ENCODE results near the gene BRSK2. TPM values are rescaled to one million over a fixed set of nuclear protein-coding genes. Genes with fewer than 3 reads are reported as not detected.
"Not testable (repeated sequence)": the region's sequence is repeated elsewhere in the genome, so short reads cannot be mapped to it uniquely, and the experiment has no call there.

The BRSK2 gene
- total and polyA plus RNA-seq, 2 donors from 2014 or later, result 0.43 to 1.2 TPM

DNA sequence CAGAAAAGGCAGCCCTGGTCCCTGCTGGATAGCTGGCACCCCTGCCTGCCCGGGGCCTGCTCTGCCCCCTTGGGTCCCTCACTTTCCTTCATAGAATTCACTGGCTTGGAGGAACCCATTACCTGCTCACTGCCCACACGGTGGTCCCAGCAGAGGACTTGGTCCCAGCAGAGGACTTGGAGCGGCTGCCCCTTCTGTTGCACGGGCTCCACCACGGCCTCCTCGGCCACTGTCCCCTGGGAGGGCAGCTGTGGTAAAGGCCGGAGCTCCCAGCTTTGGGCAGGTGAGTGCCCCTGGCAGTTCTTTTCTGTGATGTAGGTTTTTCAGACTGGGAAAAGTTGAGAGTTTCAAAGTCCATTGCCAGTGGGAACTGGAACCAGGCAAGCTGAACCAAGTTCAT lies 25.9 kb downstream of the BRSK2 start:
- intact Hi-C loops (cut with DNase I), result no loop called here
- FAIRE-seq (no peak), DNase-seq (no peak)
- H3K27ac ChIP-seq (ENCODE audit: low read depth in 2 of 2, low read length in 2 of 2), result no peak overlapping the region
- no peaks in the 10 kb centered on the region for H3K27me3 ChIP-seq (ENCODE audit: control insufficient read depth, insufficient read depth, low read length)
- no peaks in the 10 kb centered on the region for H3K36me3 ChIP-seq (ENCODE audit: control insufficient read depth in 2 of 3, insufficient read depth in 3 of 3, low read length in 3 of 3)
- no peaks in the 10 kb centered on the region for H3K4me1 ChIP-seq (ENCODE audit: control insufficient read depth in 2 of 3, insufficient read depth in 2 of 3, low read depth in 1 of 3, low read length in 3 of 3)
- no peak overlapping the region for H3K9ac ChIP-seq (ENCODE audit: low read length in 3 of 3)
- peaks cover 0 to 26% (median 1%) of the 10 kb centered on the region in 3 donors for H3K9me3 ChIP-seq (ENCODE audit: control insufficient read depth in 2 of 3, insufficient read depth in 1 of 3, low read length in 3 of 3)
- no peak overlapping the region for H3K4me3 ChIP-seq (ENCODE audit: low read length in 3 of 3)
- TF ChIP-seq, protein P1, sequence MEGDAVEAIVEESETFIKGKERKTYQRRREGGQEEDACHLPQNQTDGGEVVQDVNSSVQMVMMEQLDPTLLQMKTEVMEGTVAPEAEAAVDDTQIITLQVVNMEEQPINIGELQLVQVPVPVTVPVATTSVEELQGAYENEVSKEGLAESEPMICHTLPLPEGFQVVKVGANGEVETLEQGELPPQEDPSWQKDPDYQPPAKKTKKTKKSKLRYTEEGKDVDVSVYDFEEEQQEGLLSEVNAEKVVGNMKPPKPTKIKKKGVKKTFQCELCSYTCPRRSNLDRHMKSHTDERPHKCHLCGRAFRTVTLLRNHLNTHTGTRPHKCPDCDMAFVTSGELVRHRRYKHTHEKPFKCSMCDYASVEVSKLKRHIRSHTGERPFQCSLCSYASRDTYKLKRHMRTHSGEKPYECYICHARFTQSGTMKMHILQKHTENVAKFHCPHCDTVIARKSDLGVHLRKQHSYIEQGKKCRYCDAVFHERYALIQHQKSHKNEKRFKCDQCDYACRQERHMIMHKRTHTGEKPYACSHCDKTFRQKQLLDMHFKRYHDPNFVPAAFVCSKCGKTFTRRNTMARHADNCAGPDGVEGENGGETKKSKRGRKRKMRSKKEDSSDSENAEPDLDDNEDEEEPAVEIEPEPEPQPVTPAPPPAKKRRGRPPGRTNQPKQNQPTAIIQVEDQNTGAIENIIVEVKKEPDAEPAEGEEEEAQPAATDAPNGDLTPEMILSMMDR (IDR thresholded peaks at IDR 0.05; ENCODE audit: borderline replicate concordance, extremely low read depth, insufficient read depth), result no peak

DNA sequence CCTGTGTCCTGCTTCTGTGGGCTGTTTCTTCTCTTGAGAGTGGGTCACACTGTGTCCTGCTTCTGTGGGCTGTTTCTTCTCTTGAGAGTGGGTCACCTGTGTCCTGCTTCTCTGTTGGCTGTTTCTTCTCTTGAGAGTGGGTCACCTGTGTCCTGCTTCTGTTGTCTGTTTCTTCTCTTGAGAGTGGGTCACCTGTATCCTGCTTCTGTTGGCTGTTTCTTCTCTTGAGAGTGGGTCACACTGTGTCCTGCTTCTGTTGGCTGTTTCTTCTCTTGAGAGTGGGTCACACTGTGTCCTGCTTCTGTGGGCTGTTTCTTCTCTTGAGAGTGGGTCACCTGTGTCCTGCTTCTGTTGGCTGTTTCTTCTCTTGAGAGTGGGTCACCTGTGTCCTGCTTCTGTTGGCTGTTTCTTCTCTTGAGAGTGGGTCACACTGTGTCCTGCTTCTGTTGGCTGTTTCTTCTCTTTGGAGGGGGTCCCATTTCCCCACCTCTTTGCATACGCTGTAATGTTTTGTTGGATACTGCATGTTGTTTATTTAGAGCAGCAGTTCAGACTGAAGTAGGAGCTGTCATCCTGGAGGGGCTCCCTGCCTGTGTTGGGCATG lies 28.6 kb downstream of the BRSK2 start:
- not testable (repeated sequence) for FAIRE-seq

DNA sequence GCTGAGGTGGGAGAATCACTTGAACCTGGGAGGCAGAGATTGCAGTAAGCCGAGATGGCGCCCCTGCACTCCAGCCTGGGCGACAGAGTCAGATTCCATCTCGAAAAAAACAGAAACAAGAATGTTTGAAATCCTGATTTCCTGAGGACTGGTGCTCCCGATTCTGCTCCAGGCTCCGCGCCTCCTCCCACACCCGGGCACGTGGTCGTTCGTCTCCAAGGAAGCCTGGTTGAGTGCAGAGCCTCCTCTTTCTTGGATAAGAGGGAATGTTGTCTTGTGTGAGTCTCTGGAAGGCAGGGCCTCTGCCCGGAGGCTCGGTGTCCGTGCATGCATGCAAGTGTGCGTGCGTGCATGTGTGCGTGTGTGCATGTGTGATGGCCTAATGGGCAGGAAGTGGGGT lies 30.1 kb downstream of the BRSK2 start:
- intact Hi-C loops (cut with DNase I), result no loop called here
- DNase-seq (no peak), FAIRE-seq (no peak)

More for the DNA sequence above, 28.6 kb downstream of the BRSK2 start:
- H3K36me3 ChIP-seq (ENCODE audit: control insufficient read depth in 2 of 3, insufficient read depth in 3 of 3, low read length in 3 of 3); intact Hi-C loops (cut with DNase I); H3K4me3 ChIP-seq (ENCODE audit: low read length in 3 of 3); H3K4me1 ChIP-seq (ENCODE audit: control insufficient read depth in 2 of 3, insufficient read depth in 2 of 3, low read depth in 1 of 3, low read length in 3 of 3); H3K27ac ChIP-seq (ENCODE audit: low read depth in 2 of 2, low read length in 2 of 2); DNase-seq; H3K9ac ChIP-seq (ENCODE audit: low read length in 3 of 3); H3K27me3 ChIP-seq (ENCODE audit: control insufficient read depth, insufficient read depth, low read length): not testable (repeated sequence)
- H3K9me3 ChIP-seq (ENCODE audit: control insufficient read depth in 2 of 3, insufficient read depth in 1 of 3, low read length in 3 of 3), result peaks cover 0 to 26% (median 1%) of the 10 kb centered on the region in 3 donors

DNA sequence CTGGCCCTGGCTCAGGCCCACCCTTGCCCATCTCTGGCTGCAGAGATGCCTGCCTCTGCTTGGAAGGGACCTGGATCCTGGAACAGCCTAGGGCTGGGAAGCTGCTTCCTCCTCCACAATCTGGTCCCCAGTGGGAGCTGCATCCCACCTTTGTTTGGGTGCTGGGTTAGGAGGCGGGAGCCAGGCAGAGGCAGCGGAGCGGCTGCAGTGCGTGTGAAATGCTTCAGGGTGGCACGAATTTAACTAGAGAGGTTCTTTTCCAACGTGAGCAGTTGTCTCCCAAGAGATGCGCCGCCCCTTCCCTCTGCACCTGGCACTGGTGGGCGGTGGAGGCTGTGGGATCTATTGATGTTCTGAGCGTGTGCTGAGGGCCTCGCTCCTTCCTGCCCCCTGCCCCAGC lies 31.6 kb downstream of the BRSK2 start:
- Histone ChIP-seq H3K27ac (ENCODE audit: low read depth in 2 of 2, low read length in 2 of 2) (no peak overlapping the region), H3K27me3 (ENCODE audit: control insufficient read depth, insufficient read depth, low read length) (no peaks in the 10 kb centered on the region), H3K9me3 (ENCODE audit: control insufficient read depth in 2 of 3, insufficient read depth in 1 of 3, low read length in 3 of 3) (peaks cover 0 to 26% (median 1%) of the 10 kb centered on the region in 3 donors), H3K36me3 (ENCODE audit: control insufficient read depth in 2 of 3, insufficient read depth in 3 of 3, low read length in 3 of 3) (no peaks in the 10 kb centered on the region), H3K9ac (ENCODE audit: low read length in 3 of 3) (no peak overlapping the region), H3K4me3 (ENCODE audit: low read length in 3 of 3) (no peak overlapping the region), H3K4me1 (ENCODE audit: control insufficient read depth in 2 of 3, insufficient read depth in 2 of 3, low read depth in 1 of 3, low read length in 3 of 3) (no peaks in the 10 kb centered on the region)
- DNase-seq, result no peak
- TF ChIP-seq, protein P1 (IDR thresholded peaks at IDR 0.05; ENCODE audit: borderline replicate concordance, extremely low read depth, insufficient read depth), result no peak
- no peak for FAIRE-seq
- intact Hi-C loops (cut with DNase I), result no loop called here

More for the DNA sequence above, 30.1 kb downstream of the BRSK2 start:
- Histone ChIP-seq H3K4me1 (ENCODE audit: control insufficient read depth in 2 of 3, insufficient read depth in 2 of 3, low read depth in 1 of 3, low read length in 3 of 3) (no peaks in the 10 kb centered on the region), H3K27me3 (ENCODE audit: control insufficient read depth, insufficient read depth, low read length) (no peaks in the 10 kb centered on the region), H3K4me3 (ENCODE audit: low read length in 3 of 3) (no peak overlapping the region), H3K27ac (ENCODE audit: low read depth in 2 of 2, low read length in 2 of 2) (no peak overlapping the region), H3K36me3 (ENCODE audit: control insufficient read depth in 2 of 3, insufficient read depth in 3 of 3, low read length in 3 of 3) (no peaks in the 10 kb centered on the region), H3K9me3 (ENCODE audit: control insufficient read depth in 2 of 3, insufficient read depth in 1 of 3, low read length in 3 of 3) (peaks cover 0 to 26% (median 1%) of the 10 kb centered on the region in 3 donors), H3K9ac (ENCODE audit: low read length in 3 of 3) (no peak overlapping the region)
- TF ChIP-seq, protein P1 (IDR thresholded peaks at IDR 0.05; ENCODE audit: borderline replicate concordance, extremely low read depth, insufficient read depth), result no peak
